Colon (tissue), 2 donors: ENCODE data around the gene LCN6.
"Not testable (repeated sequence)": the region's sequence is repeated elsewhere in the genome, so short reads cannot be mapped to it uniquely, and the experiment has no call there.

Experiments
- FAIRE-seq: peaks from 2 replicates; lab custom pipeline; 2012; peaks lifted over from hg19 to GRCh38; lab: Jason Lieb, UNC
- donor health status: control.
- donor health status: control.

LCN6 gene

GRCh38 chr9:136709454-136710109 lies 38.7 kb downstream of the LCN6 start:
- FAIRE-seq: no peak

- FAIRE-seq: no peak
These were observed 40.3 kb downstream of the LCN6 start for GRCh38 chr9:136707849-136708517.

GRCh38 chr9:136707011-136707410 lies 41.3 kb downstream of the LCN6 start:
- no peak for FAIRE-seq

- no peak for FAIRE-seq
These were observed 42.8 kb downstream of the LCN6 start for GRCh38 chr9:136705564-136705963.

- not testable (repeated sequence) for FAIRE-seq
These were observed 43.6 kb downstream of the LCN6 start for GRCh38 chr9:136704741-136705140.

- FAIRE-seq: no peak
These were observed 45.0 kb downstream of the LCN6 start for GRCh38 chr9:136703276-136703860.

GRCh38 chr9:136701668-136702053 lies 46.7 kb downstream of the LCN6 start:
- FAIRE-seq: no peak

GRCh38 chr9:136700959-136701667 lies 47.2 kb downstream of the LCN6 start:
- FAIRE-seq: no peak

GRCh38 chr9:136700304-136700703 lies 48.0 kb downstream of the LCN6 start:
- no peak for FAIRE-seq

- FAIRE-seq: no peak
These were observed 49.6 kb downstream of the LCN6 start for GRCh38 chr9:136698635-136699246.

- no peak for FAIRE-seq
These were observed 50.4 kb downstream of the LCN6 start for GRCh38 chr9:136697821-136698526.

- no peak for FAIRE-seq
These were observed 51.0 kb downstream of the LCN6 start for GRCh38 chr9:136697146-136697820.

- no peak for FAIRE-seq
These were observed 51.8 kb downstream of the LCN6 start for GRCh38 chr9:136696502-136696901.

- no peak for FAIRE-seq
These were observed 52.4 kb downstream of the LCN6 start for GRCh38 chr9:136695955-136696354.

- FAIRE-seq: no peak
These were observed 52.9 kb downstream of the LCN6 start for GRCh38 chr9:136695435-136695895.

GRCh38 chr9:136694872-136695247 lies 53.5 kb downstream of the LCN6 start:
- FAIRE-seq: no peak

GRCh38 chr9:136694163-136694871 lies 54.0 kb downstream of the LCN6 start:
- FAIRE-seq: no peak
